GM18519 (cell line): ENCODE data around the gene LHX2.

ENCODE experiments used
- ATAC-seq: cut with Tn5 transposase; IDR thresholded peaks from one replicate; pipeline ENCODE4 v1.9.1; 2021; ENCODE audit warnings: mild to moderate bottlenecking, moderate library complexity; ENCODE audit not compliant: unreplicated experiment, low FRiP score

LHX2 gene

DNA sequence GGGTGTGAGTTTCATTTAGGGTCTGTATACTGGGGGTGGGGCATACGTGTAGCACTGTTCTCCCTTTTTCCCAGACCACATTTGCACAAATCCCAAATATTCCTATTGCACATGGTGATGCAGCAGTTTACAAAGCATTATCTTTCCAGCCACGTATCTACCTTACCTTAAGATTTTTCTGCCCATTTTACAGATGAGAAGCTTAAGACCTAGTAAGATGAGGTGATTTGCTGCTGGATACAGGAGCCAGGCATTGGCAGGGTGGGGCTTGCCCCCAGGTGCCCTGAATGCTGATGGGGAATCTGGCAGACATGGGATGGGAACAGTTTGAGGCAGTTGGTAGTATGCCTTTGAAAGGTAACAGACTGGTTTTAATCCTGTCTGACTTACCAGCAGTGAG is 12.5 kb downstream of the LHX2 start:
- no peak for ATAC-seq

DNA sequence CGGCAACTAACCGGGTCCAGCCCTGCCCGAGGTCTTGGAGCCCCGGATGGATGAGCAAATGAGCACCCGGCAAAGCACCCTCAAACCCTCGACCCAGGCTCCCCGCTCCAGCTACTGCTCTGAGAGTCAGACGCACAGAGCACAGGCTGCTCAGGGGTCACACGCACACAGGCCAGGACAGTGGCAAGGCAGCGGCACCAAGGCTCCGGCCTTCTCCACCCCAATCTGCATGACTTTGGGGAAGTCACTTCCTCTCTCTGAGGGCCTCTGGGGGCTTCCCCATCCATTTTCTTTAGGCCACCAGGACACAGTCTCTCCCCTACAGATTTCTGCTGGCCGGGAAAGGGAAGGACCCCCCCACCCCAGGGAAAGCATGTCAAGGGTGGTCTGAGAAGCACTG is 18.0 kb downstream of the LHX2 start:
- no peak for ATAC-seq

DNA sequence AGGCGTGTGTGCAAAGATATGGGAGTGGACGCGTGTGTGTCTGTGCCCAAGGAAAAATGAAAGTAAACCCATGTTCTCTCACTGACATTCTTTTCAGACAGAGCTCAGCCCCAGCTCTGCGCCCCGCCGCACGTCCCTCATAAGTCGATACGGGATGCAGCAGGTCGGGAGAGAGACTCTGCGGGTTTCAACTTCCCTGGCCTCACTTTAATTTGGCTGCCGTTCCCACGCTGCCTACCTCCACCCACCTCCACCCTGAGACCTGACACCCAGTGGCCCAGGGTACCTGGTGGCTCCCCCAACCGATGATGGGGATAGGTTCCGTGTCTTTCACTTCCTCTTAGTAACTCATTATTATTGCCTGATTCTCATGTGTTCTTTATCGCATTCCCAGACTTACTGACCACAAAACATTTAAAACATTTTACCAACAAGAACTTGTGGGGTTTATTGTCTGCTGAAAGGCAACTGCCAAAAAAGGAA is 19.4 kb downstream of the LHX2 start:
- ATAC-seq, result no peak

DNA sequence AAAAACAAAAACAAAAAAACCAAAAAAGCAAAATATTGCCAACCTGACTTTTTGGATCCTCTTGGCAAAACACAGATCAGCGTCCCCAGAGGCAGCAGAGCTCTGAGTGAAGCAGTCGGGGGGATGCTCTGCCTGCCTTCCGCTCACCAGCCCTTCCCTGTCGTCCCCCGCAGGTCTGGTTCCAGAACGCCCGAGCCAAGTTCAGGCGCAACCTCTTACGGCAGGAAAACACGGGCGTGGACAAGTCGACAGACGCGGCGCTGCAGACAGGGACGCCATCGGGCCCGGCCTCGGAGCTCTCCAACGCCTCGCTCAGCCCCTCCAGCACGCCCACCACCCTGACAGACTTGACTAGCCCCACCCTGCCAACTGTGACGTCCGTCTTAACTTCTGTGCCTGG is 20.7 kb downstream of the LHX2 start:
- ATAC-seq, result no peak

DNA sequence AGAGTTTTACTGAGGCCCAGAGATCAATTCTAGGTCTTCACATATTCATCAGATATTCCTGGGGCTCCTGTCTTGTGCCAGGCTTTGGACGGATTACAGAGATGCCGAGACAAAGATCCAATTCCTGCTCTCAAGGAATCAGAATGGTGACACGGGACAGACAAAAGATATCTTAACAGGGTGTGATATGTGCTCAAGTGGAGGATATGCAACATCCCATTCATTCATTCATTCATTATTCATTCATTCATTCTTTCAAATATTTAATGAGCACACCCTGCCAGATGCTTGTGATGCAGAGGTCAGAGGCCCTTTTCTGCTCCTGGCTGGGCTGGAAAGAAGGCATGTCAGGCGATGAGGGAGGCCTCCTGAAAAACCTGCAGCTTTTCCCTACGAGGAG is 21.8 kb downstream of the LHX2 start:
- no peak for ATAC-seq

DNA sequence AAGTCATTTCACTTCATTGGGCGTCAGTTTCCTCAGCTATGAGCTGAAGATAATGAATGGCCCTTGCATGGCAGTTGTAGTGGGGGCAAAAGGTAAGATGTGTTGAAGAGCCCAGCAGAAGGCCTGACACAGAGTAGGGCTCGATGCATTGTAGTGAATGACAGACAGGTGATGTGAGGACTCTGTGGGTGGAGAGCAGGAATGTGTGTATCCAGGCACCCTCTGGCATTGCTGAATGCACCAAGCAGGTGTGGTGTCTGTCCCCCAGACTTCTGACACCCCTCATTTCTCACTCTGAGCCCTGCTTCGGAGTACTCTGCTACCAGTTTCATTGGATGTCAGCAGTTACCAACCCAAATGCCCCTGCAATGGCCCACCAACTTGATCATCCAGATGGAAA is 22.4 kb downstream of the LHX2 start:
- no peak for ATAC-seq

DNA sequence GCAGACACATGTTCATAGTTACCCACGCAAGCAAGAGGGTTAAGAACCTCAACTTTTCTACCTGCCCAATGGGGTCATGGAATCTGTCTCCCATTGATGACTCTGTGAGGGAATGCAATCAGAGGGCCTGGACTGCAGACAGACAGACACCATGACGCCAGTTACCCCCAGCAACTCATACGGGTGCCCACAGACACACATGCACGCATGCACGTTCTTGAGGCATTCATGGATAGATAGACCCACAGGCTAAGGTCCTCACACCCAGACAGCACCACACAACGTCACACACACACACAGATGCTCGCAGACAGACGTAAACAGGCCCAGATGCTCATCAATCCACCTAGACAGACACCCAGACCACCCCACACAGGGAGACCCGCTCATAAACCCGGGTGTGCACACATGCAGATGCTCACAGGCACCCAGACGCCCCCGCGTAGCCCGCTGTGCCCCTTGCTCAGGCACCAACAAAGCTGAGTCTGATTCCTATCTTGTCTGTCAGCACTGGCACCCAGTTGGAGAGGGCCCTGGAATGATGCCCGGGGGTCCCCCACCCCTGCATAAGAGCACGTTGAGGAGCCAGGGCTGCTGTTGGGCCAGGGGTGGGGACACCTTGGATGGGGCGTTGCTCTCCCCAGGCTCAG is 23.6 kb downstream of the LHX2 start:
- no peak for ATAC-seq

DNA sequence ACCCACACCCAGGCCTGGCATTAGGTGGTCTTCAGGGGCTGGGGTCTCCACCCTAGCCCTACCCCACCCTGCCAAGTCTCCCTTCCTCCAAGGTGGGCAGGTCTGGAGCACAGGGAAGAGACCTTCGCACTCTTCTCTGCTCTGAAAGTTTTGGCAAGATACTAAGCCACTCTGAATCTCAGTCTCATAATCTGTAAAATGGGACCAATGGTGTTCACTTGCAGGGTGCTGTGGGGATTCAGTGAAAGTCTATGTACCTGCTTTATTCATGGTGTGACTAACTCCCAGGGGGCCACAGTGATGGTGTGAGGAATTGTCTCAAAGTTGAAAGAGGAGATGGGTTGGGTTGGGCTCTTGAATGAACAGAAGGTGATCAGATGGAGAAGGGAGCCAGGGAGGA is 25.0 kb downstream of the LHX2 start:
- ATAC-seq, result no peak

DNA sequence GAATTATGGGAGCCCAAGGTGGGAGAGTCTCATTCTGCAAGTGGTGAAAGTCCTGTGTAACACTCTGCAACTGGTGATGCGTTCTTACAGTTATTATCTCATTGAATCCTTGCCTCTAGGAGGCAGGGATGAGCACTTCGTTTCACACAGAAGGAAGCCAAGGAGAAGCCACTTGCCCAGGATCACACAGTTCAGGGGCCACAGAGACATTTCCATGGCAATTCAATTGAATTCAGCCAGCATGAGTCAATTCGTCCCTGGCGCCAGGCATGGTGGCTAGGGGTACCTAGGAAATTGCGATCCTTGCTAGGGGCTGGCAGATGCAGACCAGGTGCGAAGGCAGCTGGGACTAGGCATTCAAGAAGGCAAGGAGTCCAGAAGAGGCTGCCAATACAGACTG is 26.2 kb downstream of the LHX2 start:
- ATAC-seq, result no peak

DNA sequence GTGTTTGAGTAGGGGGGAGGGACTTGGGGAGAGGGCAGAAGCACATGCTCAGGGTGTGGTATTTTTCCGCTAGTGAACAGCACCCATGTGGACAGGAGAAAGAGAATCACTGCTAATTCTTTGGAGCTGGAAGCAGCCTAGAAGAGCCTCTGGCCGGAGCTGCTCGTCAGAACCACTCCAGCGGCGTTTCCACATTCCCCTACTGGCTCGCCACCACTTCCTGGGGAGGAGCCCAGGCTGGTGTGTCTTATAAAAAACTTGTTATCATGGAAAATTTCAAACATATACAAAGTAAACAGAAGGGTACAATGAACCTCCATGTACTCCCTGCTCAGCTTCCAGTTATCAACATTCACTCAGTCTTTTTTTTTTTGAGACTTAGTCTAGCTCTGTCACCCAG is 26.7 kb downstream of the LHX2 start:
- no peak for ATAC-seq

DNA sequence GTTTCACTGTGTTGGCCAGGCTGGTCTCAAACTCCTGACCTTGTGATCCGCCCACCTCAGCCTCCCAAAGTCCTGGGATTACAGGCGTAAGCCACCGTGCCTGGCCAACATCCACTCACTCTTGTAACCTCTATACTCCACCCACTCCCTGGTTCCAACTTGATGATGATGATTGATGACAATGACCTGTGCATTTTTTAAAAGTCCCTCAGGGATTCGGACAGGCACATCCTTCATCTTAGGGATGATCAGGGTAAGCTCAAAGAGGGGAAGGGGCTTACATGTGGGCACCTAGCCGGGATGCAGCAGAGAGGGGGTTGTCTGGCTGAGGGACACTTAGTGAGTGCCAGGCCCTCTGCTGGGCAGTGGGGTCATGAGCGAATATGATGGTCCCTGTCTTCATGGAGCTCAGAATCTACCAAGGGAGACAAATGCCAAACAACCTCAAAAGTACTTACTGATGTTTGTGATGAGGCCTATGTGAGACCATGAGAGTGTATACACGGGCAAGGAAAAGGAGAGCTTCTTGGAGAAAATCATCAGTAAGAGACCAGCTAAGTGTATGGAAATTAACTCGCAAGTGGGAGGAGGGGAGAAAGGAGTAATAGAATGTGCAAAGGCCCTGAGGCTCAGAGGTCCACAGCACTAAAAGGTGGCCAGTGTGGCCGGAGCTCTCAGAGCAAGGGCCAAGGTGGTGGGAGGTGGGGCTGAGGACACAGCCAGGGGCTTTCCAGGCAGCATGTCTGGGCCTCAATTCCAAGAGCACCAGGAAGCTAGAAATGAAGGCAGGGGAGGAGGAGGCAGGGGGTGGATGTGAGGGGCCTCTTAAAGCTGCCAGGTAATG is 27.4 kb downstream of the LHX2 start:
- no peak for ATAC-seq

DNA sequence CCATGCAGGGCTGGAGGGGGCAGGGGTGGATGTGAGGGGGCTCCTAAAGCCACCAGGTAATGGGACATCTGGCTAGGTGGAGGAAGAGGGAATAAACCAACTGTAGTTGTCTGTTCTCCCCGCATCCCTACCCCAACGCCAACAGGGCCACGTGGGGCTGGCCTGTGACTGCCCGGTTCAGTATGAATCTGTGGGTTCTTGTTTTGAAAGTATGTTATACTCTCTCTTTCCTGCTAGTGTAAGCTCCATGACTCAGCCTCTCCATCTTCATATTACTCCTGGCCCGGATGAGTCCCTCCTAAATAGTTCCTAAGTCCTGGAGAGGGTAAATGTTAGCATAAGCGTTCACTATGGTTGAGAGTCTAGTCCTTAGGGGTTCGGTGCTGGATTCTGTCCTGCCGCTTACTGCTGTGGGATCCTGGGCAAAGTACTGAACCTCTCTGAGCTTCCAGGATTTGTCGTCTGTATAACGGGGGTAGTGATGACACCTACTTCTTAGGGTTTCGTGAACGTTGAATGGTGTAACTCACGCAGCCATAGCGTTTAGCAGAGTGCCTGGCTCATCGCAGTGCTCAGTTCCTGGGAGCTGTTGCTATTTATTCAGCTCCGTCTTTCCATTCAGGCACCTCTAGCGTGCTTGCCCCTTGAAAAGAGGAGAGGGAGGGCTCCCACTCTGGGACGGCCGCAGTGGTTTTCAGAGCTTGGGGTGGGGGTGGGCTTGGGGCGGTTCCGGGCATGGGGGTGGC is 28.8 kb downstream of the LHX2 start:
- ATAC-seq, result no peak

DNA sequence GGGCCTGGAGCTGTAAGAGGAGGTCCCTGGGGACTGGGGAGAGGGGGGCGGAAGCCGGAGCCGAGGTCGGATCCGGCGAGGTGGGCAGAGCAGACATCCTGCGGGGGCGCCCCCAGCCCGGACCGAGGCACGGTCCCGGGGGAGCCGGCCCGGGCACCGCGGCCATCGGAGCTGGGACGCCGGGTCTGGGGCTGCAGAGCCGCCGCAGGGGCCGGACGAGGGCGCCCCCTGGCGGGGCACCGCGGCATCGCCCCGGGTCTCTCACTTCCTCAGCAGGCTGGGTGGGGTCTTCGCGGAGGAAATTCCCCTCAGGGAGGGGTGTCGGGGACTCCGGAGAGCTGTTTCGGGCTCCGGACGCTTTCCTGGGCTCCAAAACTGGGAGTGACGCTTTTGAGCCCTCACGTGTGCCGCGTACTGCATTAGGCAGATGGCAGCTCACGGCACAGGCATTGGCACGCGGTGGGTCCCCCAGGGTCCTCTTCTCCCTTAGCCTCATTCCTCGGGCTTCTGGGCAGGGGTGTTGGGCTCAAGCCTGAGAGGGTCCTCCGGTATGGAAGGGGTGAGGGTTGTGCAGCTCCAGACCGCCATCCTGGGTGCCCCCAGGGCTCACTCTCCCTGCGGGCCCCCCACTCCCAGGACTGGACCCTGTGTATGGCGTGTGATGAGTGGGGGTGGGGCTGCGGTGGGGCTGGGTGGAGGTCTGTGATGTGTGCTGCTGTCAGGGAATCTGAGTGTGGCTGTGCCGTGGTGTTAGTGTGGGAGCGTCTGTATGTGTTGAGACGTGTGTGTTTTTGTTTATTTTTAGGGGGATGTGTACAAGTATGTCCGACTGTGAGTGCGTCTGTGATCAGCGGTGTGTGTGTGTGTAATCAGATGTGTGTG is 29.6 kb downstream of the LHX2 start:
- ATAC-seq, result no peak

DNA sequence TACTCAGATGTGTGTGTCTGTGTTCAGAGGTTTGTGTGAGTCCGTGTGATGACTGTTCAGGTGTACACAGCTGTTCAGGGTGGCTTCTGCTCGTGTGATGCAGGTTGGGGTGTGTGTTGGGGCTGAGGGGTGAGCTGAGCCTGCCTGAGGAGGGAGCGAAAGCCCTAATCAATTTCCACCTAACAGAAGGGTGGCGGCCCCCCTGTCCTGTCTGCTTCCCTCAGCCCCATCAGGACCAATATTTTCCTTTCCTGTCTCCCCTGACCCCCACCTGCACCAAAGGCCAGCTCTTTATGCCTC is 30.2 kb downstream of the LHX2 start:
- no peak for ATAC-seq

DNA sequence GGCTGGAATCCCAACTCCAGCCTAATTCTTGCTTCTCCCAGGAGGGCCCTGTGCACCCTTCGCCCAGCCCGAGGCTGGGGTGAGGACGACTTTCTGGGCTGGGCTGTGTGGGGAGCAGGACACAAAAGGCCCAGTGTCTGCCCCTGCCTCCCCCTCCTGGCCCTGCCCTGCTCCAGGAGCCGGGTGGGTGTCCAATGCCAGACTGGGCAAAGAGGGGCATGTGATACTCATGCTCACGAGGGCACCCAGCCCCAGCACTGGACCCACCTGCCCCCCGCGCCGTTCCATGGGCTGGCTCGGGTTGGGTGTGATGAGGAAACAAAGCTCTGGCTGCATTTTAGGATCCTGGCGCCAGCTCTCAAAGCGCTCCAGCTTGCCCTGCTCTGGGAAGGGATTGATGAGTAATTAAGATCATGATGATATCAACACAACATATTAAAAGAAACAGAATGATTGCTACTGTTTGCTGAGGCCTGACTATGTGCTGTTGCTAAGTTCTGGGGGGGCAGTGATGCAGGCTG is 30.7 kb downstream of the LHX2 start:
- ATAC-seq, result no peak

DNA sequence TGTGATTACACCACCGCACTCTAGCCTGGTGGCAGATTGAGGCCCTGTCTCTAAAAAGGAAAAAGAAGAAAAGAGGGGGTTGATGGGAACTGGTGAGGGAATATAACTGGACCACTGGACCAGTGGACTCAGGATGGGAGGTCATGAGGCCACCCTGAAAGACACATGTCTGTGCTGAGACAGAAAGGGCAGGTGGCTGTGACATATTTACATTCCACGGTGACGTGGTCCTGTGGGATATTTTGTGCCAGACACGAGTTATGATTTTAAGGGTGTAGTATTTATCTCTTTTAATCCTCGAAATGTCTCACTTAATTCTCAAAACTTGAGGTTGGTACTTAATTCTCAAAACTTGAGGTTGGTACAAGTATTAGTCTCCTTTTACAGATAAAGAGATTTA is 32.9 kb downstream of the LHX2 start:
- ATAC-seq, result no peak

DNA sequence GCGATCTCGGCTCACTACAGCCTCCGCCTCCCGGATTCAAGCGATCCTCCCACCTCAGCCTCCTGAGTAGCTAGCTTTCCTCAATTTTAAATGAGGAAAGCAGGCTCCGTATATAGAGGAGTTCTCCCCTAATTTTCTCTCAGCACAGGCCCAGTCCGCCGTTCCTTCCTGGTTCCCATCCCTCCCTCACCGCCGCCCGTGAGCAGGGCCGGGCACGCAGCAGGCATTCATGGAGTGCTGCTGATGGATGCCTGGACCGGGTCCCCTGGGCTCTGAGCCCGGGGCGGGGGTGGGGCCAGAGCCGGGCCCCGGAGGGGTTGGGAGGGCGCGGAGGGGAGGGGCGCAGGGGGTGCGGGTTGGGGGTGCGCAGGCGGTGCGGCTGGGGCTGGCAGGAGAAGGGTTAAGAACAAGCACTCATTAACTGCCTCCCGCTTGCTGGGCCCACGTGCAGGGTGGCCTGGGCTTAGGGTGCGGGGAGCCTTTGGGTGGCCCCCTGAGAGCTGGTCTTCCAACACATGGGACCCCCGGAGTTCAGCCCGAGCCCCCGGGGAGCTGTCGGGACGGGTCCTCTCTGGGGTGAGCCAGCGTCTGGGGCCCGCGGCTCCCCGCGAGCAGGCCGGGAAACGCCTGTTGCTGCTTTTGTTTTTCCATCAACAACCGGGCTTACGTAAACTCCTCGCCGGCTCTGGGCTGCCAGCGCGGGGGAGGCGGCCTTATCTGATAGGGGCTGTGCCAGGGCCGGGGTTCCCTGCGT is 33.7 kb downstream of the LHX2 start:
- no peak for ATAC-seq

DNA sequence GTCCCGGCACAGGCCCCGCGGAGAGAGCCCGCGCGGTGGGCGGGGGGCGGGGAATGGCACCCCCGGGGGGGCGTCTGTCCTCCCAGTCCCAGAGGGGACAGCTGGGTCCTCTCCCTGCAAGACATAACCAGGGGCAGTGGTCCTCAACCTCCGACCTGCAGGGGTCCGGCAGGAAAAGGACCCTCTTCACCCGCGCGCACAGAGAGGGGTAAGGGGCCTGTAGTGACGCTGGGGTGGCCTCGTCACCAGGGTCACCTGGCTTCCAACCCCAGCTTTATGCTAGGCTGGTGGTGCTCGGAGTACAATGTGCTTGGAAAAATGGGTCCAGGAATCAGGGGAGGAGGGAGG is 34.2 kb downstream of the LHX2 start:
- ATAC-seq, result no peak

DNA sequence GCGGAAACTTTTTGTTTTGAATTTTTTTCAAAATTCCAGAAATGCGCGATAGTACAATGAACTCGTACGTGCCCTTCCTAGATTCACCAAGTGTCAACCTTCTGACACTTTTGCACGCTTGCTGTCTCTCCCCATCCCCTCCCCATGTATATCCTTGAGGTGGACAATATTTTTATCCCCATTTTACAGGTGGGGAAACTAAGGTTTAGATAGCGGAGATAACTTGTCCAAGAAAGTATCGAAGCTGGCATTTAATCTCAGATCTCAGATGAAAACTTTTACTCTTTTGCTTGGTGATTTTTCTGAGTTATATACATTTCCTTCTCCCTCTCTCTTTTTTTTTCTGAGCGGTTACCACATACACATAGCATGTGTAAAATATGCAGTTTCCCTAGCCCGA is 34.6 kb downstream of the LHX2 start:
- ATAC-seq, result no peak

DNA sequence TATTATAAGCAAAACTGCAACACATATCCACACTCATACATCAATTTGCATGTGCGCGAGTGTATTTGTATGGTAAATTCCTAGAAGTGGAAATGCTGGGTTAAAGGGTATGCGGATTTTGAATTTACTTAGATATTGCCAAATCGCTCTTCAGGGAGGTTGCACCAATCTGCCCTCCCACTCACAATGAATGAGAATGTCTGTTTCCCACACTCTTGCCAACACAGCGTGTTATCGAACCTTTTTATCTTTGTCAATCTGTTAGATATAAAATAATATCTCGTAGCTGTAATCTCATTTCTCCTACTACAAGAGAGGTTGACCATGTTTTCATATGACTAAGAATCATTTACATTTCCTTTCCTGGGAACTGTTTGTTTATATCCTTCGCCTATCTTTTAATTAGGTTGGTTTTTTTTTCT is 35.7 kb downstream of the LHX2 start:
- no peak for ATAC-seq
